ENCODE measurements around the gene FXYD6. TPM values are rescaled to one million over a fixed set of nuclear protein-coding genes. Genes with fewer than 3 reads are reported as not detected.
A peak's percentile ranks its signal among the peaks of the same experiment; 100 is the strongest.

Gene FXYD6
- total and polyA plus RNA-seq, 11 donors: 24.6 to 54.0 (median 39.5) TPM

DNA sequence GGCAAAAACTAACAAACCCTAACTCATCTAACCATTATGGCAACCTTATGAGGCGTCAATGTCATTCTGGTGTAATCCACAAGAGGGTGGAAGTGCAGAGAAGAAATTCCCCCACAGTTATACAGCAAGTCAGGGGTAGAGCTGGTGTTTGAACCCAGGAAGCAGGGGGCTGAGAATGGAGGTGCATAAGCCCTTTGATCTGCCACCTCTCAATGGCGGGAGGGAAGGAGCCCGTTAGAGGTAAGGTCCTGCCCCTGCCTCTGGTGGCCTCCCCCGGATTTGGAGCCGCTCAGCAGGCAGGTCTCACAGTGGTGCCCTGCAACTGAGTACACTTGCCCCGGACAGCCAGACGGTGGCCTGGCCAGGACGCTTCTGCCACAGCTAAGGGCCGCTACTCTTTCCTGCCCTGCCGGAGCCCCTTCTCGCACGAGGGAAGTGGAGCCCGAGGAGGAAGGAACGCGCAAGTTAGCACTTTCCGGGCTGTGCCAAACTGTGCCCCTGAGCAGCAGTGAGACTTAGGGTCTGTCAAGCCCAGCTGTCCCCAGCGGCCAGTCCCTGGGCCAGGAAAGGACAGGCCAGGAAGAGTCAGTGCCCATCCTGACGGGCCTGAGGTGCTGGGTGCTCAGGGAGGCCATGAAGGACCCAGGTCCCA, 53.0 kb downstream of the FXYD6 start:
- no peaks in the 10 kb centered on the region for H3K9me3 ChIP-seq
- WGBS, 4 donors: 52 to 95% (median 58%) methylated on average over 2 to 18 of the region's 18 CpGs
- peak overlapping the region; percentile 73 to 91 (median 78) for H3K27ac ChIP-seq
- intact Hi-C loops (cut with DNase I): loop anchor here in 2 of 10 donors (5.0 kb wide), 2 partner anchors 124 to 229 kb away; no protein-coding TSS in a partner anchor
- no peaks in the 10 kb centered on the region for H3K27me3 ChIP-seq
- no peaks in the 10 kb centered on the region for H3K36me3 ChIP-seq
- TF ChIP-seq CTCF (IDR thresholded peaks at IDR 0.05) (peak in 6 of 12 donors; percentile 8 to 35 (median 26)), POLR2A (IDR thresholded peaks at IDR 0.05) (no peak)
- peaks cover 0 to 59% (median 35%) of the 10 kb centered on the region in 12 donors for H3K4me1 ChIP-seq
- DNase-seq (peak; percentile 24 to 72 (median 49)), ATAC-seq (peak in 2 of 4 donors; percentile 2 to 3)
- H3K4me3 ChIP-seq: no peak overlapping the region

GRCh38 chr11:117822074-117823033, 54.1 kb downstream of the FXYD6 start:
- TF ChIP-seq POLR2A (IDR thresholded peaks at IDR 0.05) (no peak), CTCF (IDR thresholded peaks at IDR 0.05) (peak in 11 of 12 donors; percentile 21 to 72 (median 53))
- ATAC-seq: no peak
- Histone ChIP-seq H3K27ac (peak overlapping the region in 7 of 12 donors; percentile 73 to 91 (median 86)), H3K36me3 (no peaks in the 10 kb centered on the region), H3K4me3 (no peak overlapping the region), H3K27me3 (no peaks in the 10 kb centered on the region), H3K4me1 (peaks cover 0 to 60% (median 37%) of the 10 kb centered on the region in 12 donors), H3K9me3 (no peaks in the 10 kb centered on the region)
- intact Hi-C loops (cut with DNase I): loop anchor here in 3 of 10 donors (1.0 to 5.0 kb wide), 3 partner anchors 124 to 230 kb away; no protein-coding TSS in a partner anchor
- DNase-seq: peak in 4 of 5 donors; percentile 46 to 80 (median 60)
- 69 to 74% (median 70%) methylated on average over 25 to 33 of the region's 33 CpGs for WGBS, 4 donors

DNA sequence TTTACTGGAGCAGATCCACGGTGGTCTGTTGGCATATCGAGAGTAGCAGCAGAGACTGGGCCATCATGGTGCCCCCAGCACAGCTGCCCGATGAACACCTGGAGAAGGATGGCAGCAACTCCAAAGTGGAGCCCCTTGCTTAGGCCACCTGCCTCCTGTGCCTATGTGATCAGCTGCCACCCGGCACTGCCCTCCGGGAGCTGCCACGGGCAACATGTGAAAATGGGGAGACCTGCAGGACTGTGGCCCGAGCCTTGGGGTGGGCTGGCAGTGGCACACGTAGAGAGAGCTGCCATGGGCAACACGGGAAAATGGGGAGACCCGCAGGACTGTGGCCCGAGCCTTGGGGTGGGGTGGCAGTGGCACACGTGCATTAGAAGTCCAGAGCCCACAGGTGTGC, 55.0 kb downstream of the FXYD6 start:
- peaks cover 0 to 70% (median 41%) of the 10 kb centered on the region in 12 donors for H3K4me1 ChIP-seq
- WGBS, 4 donors: 86 to 92% (median 89%) methylated on average over 10 to 12 of the region's 12 CpGs
- intact Hi-C loops (cut with DNase I): loop anchor here in 3 of 10 donors (2.0 to 5.0 kb wide), 3 partner anchors 125 to 231 kb away; no protein-coding TSS in a partner anchor
- no peak for TF ChIP-seq POLR2A (IDR thresholded peaks at IDR 0.05)
- TF ChIP-seq CTCF (IDR thresholded peaks at IDR 0.05): no peak
- H3K27me3 ChIP-seq: no peaks in the 10 kb centered on the region
- no peaks in the 10 kb centered on the region for H3K36me3 ChIP-seq
- H3K4me3 ChIP-seq: no peak overlapping the region
- DNase-seq (peak in 1 of 5 donors; percentile 40), ATAC-seq (no peak)
- H3K27ac ChIP-seq: no peak overlapping the region
- no peaks in the 10 kb centered on the region for H3K9me3 ChIP-seq
